NCI-H2171 (cell line): ENCODE results near the gene ADAM19.

Experiments
- DNase-seq: peaks from one replicate; lab custom pipeline; 2025; lab: John Stamatoyannopoulos, UW

ADAM19 gene

GRCh38 chr5:157562111-157562581, 13.4 kb downstream of the ADAM19 start:
- peak; percentile 27 for DNase-seq

- DNase-seq, result no peak
These were observed 14.5 kb downstream of the ADAM19 start for GRCh38 chr5:157561110-157561509.

GRCh38 chr5:157559301-157559700, 16.3 kb downstream of the ADAM19 start:
- no peak for DNase-seq

GRCh38 chr5:157558681-157559080, 16.9 kb downstream of the ADAM19 start:
- DNase-seq, result no peak

- no peak for DNase-seq
These were observed 17.5 kb downstream of the ADAM19 start for GRCh38 chr5:157558041-157558595.

- DNase-seq, result no peak
These were observed 18.8 kb downstream of the ADAM19 start for GRCh38 chr5:157556615-157557418.

GRCh38 chr5:157555037-157555640, 20.4 kb downstream of the ADAM19 start:
- no peak for DNase-seq

- DNase-seq, result no peak
These were observed 21.2 kb downstream of the ADAM19 start for GRCh38 chr5:157554179-157555036.

GRCh38 chr5:157552650-157553049, 22.9 kb downstream of the ADAM19 start:
- DNase-seq, result no peak

GRCh38 chr5:157550663-157551062, 24.9 kb downstream of the ADAM19 start:
- no peak for DNase-seq

- no peak for DNase-seq
These were observed 25.5 kb downstream of the ADAM19 start for GRCh38 chr5:157549954-157550549.

GRCh38 chr5:157549283-157549629, 26.3 kb downstream of the ADAM19 start:
- DNase-seq, result no peak

GRCh38 chr5:157548513-157549282, 26.9 kb downstream of the ADAM19 start:
- no peak for DNase-seq

- DNase-seq, result no peak
These were observed 27.5 kb downstream of the ADAM19 start for GRCh38 chr5:157547941-157548512.

GRCh38 chr5:157546456-157547100, 29.0 kb downstream of the ADAM19 start:
- no peak for DNase-seq

- no peak for DNase-seq
These were observed 29.8 kb downstream of the ADAM19 start for GRCh38 chr5:157545610-157546310.

- no peak for DNase-seq
These were observed 31.0 kb downstream of the ADAM19 start for GRCh38 chr5:157544623-157544989.

- no peak for DNase-seq
These were observed 31.6 kb downstream of the ADAM19 start for GRCh38 chr5:157543825-157544622.
